ENCODE data around the gene RGL3.
"Not testable (repeated sequence)": the region's sequence is repeated elsewhere in the genome, so short reads cannot be mapped to it uniquely, and the experiment has no call there.

RGL3 gene, protein sequence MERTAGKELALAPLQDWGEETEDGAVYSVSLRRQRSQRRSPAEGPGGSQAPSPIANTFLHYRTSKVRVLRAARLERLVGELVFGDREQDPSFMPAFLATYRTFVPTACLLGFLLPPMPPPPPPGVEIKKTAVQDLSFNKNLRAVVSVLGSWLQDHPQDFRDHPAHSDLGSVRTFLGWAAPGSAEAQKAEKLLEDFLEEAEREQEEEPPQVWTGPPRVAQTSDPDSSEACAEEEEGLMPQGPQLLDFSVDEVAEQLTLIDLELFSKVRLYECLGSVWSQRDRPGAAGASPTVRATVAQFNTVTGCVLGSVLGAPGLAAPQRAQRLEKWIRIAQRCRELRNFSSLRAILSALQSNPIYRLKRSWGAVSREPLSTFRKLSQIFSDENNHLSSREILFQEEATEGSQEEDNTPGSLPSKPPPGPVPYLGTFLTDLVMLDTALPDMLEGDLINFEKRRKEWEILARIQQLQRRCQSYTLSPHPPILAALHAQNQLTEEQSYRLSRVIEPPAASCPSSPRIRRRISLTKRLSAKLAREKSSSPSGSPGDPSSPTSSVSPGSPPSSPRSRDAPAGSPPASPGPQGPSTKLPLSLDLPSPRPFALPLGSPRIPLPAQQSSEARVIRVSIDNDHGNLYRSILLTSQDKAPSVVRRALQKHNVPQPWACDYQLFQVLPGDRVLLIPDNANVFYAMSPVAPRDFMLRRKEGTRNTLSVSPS

DNA sequence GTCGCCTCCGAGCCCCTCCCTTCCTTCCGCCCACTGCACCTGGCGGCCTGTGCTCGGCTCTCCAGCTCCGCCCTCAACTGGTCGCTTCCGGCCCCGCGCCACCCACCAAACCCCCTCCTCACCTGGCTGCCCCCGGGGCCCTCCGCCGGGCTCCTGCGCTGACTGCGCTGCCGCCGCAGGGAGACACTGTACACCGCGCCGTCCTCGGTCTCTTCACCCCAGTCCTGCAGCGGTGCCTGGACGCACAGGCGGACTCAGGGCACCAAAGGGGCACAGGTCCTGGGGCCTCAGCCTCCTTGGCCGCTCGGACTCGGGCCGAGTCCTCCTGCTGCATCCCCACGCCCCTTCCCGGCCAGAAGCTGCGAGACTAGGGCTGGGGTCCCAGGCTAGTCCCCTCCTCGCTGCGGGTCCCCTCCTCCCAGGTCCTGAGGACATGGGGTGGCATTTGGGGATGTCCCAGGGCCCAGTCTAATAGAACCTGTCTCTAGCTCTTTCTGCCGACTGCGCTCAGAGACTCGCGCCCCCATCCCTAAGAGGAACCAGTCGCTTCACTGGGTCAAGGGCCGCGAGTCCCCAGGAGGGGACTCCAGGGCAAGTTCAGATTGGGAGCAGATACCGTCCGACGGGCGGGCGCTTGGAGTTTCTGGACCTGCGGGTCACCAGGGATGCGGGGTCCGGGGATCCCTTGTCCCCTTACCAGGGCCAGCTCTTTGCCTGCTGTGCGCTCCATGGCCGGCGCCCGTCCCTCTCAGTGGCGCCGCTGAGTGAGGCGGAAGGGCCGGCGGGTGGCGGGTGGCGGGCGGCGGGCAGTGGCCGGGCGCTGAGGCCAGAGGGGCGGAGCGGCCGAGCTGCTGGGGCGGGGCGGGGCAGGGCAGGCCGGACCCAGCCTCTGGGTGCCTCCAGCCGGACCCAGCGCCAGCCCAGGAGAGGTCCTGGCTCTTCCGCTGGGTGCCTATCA is at the start of gene RGL3:
Gene RGL3 (minus strand): TSS at position 766 of the 958 bp plus-strand sequence. CDS start 36 bp downstream, at position 730.
- DNase-seq = no peak

- DNase-seq = not testable (repeated sequence)
These were observed 49.2 kb upstream of the RGL3 start for GRCh38 chr19:11468266-11468845.

DNA sequence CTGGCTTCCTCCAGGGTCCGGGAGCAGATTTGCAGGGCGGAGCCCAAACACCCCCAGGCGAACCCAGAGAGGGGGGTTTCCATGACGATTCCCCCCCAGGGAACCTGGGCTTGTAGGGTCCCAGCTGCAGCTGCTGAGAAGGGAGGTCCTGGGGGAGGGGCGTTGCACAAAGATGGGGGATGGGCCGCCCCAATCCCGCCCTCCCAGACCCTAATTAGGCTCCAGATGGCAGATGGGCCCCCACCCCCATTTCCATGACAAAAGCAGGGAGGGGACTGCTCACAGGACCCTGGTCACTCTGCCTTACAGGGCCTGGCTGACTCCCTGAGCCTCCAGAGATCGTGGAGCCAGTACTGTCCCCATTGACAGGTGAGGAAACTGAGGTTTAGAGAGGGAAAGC is 46.5 kb upstream of the RGL3 start:
- no peak for DNase-seq

DNA sequence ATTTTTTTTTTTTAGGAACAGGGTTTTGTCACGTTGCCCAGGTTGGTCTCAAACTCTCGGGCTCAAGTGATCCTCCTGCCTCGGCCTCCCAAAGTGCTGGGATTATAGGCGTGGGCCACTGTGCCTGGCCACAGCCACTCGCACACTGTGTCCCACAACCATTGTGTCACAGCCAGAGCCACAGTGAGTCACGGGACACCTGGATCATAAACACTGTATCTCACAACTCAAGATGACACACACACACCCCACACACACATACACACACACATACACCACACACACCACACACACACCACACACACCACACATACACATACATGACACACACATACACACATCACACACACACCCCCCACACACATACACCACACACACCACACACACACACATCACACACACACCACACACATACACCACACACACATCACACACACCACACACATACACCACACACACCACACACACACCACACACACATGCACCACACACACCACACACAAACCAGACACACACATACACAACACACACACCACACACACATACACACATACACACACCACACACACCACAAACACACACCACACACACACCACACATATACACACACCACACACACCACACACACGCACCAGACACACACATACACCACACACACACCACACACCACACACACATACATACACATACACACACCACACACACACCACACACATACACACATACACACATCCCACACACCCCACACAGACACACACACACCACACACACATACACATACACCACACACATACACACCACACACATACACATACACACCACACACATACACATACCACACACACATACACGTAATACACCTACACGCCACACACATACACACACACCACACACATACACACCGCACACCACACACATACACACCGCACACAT is 45.5 kb upstream of the RGL3 start:
- DNase-seq = no peak

GRCh38 chr19:11463391-11463790 is 44.3 kb upstream of the RGL3 start:
- DNase-seq = no peak

DNA sequence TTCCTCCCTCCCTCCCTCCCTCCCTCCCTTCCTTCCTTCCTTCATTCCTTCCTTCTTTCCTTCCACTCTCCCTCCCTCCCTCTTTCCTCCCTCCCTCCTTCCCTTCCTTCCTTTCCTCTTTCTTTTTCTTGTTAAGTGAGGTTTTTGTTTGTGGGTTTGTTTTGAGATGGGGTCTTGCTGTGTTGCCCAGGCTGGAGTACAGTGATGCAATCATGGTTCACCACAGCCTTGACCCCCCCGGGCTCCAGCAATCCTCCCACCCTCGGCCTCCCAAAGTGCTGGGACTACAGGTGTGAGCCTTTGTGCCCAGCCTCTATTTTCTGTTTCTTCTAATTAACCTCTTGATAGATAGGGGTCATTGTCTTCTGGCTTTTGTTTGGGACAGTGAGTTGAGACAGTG is 42.3 kb upstream of the RGL3 start:
- no peak for DNase-seq

- DNase-seq = no peak
These were observed 41.1 kb upstream of the RGL3 start for GRCh38 chr19:11460207-11460606.

DNA sequence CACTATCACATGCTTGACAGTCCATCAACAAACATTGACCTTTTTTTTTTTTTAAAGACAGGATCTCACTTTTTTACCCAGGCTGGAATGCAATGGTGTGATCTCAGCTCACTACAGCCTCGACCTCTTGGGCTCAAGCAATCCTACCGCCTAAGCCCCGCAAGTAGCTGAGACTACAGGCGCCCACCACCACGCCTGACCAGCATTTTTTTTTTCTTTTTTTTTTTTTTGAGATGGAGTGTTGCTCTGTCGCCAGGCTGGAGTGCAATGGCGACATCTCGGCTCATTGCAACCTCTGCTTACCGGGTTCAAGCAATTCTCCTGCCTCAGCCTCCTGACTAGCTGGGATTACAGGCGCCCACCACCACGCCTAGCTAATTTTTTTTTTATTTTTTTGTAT is 39.8 kb upstream of the RGL3 start:
- DNase-seq = not testable (repeated sequence)

DNA sequence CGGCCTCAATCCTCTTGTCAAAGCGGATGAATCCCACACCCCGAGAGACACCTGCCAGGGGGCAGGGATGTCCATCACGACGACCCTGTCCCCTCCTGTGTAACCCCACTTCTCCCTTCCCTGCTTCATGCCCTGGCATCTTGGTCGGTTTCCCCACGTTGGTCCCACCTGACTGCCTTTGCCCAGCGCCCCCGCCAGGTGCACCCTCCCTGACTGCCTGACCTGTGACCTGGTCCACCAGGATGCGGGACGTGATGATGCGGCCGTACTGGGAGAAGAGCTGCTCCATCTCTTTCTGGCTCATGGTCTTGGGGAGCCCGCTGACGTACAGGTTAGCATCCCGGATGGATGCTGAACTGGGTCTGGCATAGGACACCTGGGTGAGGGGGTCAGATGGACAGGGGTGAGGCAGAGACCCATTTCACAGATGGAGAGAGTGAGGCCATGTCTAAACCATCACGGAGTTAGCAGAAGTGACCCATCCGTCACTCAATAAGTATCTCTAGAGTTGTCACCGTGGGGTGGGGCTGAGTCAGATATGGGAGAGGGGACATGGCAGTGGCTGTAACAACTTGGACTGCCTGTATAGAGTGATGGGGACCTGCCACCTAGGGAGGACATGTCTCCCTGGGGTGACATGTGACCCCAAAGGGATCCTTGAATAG is 39.3 kb upstream of the RGL3 start:
- DNase-seq = no peak

GRCh38 chr19:11457831-11458230 is 38.7 kb upstream of the RGL3 start:
- no peak for DNase-seq

DNA sequence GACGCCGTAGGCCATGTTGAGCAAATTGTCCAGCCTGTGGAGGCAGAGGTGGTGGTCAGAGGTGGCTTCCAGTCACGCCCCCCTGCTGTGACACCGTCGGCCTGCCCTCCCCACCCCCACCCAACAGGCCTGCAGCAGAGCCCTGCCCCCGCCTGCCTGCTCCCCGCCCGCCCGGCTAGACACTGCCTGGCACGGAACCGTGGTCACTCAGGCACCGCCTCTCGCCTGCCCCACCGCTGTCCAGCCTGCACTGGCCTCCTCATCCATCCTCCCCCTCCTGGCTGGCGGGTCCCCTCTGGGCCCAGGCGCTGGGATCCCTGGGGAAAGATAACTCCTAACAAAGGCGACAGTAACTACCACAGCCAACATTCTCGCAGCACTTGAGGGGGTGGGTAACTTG is 38.0 kb upstream of the RGL3 start:
- DNase-seq = no peak

DNA sequence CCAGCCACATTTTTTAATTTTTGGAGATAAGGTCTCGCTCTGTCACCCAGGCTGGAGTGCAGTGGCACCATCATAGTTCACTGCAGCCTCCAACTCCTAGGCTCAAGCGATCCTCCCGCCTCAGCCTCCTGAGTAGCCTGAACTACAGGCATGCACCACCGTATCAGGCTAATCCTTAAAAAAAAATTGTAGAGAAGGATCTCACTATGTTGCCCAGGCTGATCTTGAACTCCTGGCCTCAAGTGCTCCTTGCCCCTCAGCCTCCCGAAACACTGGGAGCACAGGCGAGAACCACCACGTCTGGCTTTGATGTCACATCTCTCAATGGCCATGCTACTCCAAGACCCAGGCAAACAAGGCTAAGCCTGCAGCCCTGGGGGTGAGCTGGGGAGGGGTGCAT is 37.5 kb upstream of the RGL3 start:
- DNase-seq = no peak

GRCh38 chr19:11455233-11455554 is 36.1 kb upstream of the RGL3 start:
- DNase-seq = not testable (repeated sequence)

DNA sequence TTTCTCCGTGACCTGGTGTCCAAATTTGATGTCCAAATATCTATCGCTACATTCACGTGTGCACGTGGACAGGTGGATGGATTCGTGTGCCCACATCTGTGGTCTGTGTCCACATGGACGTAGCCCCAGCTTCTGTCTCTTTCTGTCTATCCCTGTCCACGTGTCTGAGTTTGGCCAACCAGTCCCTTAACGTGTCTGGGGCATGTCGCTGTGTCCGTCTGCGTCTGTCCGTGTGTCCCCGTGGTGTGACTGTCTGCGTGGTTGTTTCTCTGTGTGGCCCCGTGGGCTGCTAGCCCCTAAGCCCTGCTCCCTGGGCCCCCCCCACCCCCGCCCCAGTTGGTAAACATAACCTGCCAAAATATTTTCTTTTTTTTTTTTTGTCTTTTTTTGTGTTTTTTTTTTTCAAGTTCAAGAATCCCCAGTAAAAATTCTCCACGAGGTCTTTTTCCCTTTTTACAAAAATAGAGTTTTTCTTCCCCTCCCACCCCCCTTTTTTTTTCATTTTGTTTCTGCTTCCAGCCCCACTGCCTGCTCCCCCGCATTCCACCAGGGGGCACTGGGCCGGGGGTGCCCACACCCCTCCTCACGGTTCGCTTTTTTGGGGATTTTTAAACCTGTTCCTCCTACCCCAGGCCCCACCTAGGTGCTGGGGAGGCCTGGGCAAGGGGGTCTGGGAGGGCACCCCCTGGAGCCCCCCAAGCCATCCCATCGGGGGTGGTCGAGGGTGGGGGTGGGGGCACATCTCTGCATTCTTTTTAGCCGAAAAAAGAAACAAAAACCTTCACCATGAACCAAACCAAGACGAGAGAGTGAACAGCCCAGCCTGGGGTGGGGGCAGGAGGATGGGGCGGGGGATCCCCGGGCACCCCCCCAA is 34.6 kb upstream of the RGL3 start:
- DNase-seq = no peak

GRCh38 chr19:11452620-11453310 is 33.7 kb upstream of the RGL3 start:
- DNase-seq = no peak

- no peak for DNase-seq
These were observed 32.9 kb upstream of the RGL3 start for GRCh38 chr19:11451871-11452619.

DNA sequence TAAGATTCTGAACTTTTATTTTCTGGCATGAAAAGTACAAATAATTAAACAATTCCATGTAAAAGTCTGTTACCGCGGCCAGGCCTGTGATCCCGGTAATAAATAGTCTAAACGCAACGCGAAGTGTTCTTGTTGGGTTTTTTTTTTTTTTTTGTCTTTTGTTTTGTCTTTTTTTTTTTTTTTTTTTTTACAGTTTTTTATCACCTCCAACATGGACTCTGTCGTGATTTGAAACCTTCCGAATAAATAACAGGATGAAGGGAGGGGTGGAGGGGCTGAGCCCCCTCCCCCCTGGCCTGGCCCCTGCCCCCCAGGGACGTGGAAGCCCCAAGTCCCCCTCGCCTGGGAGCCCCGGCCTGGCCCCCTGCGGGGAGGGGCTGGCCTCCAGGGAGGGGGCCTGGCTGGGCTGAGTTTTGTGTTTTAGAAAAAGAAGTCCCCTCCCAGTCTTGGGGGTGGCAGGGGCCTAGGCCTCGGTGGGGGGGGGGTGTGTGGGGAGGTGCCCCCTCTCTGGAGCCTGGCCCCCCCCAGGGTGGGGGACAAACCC is 32.3 kb upstream of the RGL3 start:
- no peak for DNase-seq

DNA sequence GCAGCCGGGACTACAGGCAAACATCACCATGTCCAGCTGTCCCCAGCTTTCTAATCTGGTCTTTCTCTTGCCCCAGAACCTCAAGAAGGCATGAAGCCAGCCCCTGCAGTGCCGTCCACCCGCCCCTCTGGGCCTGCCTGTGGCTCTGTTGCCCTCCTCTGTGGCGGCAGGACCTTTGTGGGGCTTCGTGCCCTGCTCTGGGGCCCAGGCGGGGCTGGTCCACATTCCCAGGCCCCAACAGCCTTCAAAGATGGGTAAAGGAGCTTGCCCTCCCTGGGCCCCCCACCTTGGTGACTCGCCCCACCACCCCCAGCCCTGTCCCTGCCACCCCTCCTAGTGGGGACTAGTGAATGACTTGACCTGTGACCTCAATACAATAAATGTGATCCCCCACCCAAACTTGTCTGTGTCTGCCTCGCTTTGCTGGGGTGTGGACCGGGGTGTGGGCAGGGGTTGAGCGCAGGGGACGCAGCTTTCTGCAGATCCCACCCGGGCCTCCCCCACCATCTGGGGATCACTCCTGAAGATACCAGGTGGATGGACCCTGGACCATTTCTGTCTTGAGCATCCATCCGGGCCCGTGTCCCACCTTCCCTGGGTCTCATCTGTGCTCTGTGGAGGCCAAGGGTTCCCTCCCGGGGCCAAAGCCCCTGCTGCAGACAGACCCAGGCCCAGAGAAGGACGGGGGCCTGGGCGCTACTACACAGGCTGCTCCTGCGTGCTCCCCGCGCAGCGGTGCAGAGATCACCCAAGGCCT is 31.6 kb upstream of the RGL3 start:
- DNase-seq = no peak
